Cardiac septum (tissue), 1 donor: ENCODE results near the gene AQP12B. TPM values are rescaled to one million over a fixed set of nuclear protein-coding genes. Genes with fewer than 3 reads are reported as not detected.
"Not testable (repeated sequence)": the region's sequence is repeated elsewhere in the genome, so short reads cannot be mapped to it uniquely, and the experiment has no call there.

ENCODE experiments used
- DNase-seq: peaks from one replicate; pipeline ENCODE4 v3.0.0-alpha.2; 2020; ENCODE audit warnings: low spot score
- intact Hi-C: fragments of 100-400 bp; cut with DNase I; formaldehyde crosslinking; loops from one replicate; pipeline ENCODE4 v1.14.0; 2022
- total RNA-seq: library from RNA; stranded (reverse); fragmentation: NEBNext Ultra II Directional; extraction: Animal tissue kit (Norgen Biotek cat#: 25700); gene quantifications from one replicate; pipeline ENCODE4 v1.2.1, GENCODE V29; 2021
- donor health status: DM: no; HTN: no; CAD: no.

The AQP12B gene
- total RNA-seq, 1 donor from 2014 or later = not detected

GRCh38 chr2:240688553-240688919 lies 5.9 kb upstream of the AQP12B start:
- DNase-seq = no peak
- intact Hi-C loops = no loop called here

- intact Hi-C loops = no loop called here
- DNase-seq = no peak
Measured at GRCh38 chr2:240687741-240688552, 5.3 kb upstream of the AQP12B start.

DNA sequence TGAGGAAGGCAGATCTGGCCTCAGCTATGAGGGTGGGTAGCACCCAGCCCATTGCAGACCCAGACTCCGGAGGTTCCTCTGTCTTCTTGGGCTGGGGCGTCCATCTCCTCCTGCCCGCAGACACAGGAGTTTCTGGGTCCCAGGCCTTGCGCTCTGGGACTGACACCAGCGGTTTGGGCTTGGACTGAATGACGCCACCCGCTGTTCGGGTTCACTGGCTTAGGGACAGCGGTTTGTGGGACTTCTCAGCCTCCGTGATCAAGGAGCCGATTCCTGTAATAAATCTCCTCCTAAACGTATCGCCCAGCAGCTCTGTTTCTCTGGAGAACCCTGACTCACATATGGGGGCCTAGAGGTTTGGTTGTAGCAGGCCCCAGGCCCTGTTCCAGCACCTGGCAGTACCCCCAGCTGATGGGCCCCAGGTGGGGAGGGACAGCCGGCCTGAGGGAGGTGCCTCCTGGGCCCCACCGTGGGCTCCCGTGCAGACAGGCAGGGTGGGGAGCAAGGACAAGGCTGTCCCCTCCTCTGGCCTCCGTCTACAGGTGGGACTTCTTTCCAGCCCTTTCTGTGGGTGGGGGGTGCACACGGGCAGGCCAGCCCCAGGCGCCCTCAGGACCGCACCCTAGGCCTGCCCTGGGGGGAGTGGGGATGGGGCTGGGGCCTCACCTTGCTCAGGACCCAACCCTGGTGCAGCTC lies 4.5 kb upstream of the AQP12B start:
- DNase-seq = no peak
- intact Hi-C loops = no loop called here

GRCh38 chr2:240686460-240686859 lies 3.8 kb upstream of the AQP12B start:
- intact Hi-C loops = no loop called here
- DNase-seq = no peak

DNA sequence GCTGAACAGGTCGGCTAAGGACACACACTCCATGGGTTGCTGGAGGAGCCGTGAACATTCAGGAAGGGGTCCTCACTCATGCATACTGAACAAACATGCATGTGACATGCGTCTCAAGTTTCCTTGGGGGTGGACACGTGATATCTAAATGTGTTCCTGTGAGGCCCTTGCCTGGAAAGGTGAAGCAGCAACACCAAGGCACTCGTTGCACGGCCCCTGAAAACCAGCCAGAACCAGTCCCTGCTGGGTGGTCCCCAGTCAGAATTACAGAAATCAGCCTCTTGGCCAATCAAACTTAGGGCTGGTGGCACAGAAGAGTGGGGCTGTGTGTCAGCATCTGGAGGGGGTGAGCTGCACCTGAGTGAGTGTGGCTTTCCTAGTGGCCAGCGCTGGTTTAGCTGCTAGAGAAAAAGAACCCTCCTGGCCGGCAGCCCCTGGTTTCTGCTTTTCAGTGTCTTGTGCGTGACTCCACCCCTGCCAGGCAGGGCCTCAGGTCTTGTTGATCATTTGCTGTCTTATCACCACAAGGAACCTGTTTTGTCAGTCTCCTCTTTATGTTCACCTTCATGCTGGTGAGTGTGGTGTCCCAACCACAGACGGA lies 3.2 kb upstream of the AQP12B start:
- no peak for DNase-seq
- intact Hi-C loops = no loop called here

- DNase-seq, intact Hi-C loops: not testable (repeated sequence)
Measured at GRCh38 chr2:240683980-240684728, 1.5 kb upstream of the AQP12B start.

DNA sequence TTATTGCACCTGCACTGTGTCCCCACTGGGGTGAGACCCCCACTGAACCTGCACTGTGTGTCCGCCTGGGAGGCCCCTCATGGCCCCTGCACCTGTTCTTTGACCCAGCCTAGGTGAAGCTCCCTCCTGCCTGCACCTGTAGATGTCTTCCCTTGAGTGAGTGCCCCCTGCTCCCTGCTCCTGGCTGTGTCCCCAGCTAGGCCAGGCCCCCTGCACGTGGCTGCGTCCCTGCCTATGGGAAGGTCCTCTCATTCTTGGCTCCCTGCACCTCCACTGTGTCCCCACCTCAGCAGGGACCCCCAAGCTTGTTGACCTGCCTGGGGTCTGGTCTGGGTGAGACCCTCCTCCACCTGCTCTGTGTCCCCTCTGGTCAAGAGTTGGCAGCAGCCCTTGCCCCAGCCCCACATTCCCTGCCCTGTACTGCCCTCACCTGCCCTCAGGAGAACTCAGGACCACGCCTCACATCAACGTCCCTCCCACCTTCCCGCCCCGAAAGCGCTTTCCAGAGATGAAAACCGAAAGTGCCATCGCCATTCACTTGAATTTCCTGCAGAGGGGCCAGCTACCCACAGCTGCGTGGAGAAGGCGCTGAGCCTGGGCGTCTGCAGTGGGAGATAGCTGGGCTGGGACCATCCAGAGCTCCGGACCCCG lies 769 bp upstream of the AQP12B start:
- DNase-seq, intact Hi-C loops: not testable (repeated sequence)

- intact Hi-C loops, DNase-seq: not testable (repeated sequence)
Measured at GRCh38 chr2:240680185-240680584, 2.5 kb downstream of the AQP12B start.

DNA sequence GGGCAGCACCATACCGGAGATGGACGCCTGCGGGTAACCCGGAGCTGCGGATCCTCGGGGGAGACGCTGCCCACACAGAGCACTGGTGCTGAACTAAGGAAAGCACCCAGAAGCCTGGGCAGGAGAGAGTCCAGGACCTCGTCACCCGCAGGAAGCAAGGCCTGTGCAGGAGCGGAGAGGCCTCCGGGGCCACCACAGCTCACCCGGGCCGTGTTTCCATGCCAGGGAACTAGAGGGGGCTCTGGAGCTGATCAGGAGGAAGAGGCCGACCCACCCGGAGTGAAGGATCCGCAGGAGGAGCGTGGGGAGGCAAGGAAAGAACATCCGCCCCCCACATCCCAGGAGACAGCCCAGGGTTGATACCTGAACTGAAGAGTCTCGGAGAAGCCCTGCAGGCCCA lies 3.8 kb downstream of the AQP12B start:
- intact Hi-C loops, DNase-seq: not testable (repeated sequence)

- DNase-seq, intact Hi-C loops: not testable (repeated sequence)
Measured at GRCh38 chr2:240678043-240678442, 4.6 kb downstream of the AQP12B start.

GRCh38 chr2:240675345-240675744 lies 7.3 kb downstream of the AQP12B start:
- DNase-seq, intact Hi-C loops: not testable (repeated sequence)

GRCh38 chr2:240674461-240675184 lies 8.1 kb downstream of the AQP12B start:
- not testable (repeated sequence) for DNase-seq

GRCh38 chr2:240672701-240673190 lies 9.9 kb downstream of the AQP12B start:
- intact Hi-C loops = no loop called here
- no peak for DNase-seq

More at GRCh38 chr2:240674461-240675184, 8.1 kb downstream of the AQP12B start:
- intact Hi-C loops = not testable (repeated sequence)

DNA sequence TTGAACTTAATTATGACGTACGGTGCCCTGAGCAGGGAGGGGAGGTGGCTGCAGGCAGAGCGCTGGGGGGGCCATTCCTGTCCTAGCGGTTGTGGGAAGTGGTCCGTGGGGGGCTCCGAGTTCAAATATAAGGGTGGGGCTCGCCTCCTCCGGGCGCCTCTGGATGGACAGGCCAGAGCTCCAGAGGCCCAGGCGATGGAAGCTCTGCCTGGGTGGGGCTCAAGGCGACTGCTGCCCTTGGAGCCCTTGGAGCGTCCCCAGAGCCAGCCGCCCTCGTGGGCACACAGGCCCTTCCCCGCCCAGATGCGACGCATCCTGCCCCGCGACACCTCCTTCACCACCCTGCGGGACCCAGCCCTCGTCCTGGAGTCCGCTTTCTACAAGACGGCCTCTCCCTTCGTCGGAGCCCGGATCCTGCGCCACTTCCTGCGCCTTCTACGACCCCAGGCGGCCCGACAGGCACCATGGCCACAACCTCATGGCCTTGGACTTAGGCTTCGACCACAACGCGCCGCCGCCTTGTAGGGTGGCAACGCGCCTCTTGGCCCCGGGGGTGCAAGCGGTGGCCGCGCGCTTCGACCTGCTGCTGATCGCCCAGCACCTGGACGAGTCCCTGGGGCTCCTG lies 10.5 kb downstream of the AQP12B start:
- DNase-seq = no peak

DNA sequence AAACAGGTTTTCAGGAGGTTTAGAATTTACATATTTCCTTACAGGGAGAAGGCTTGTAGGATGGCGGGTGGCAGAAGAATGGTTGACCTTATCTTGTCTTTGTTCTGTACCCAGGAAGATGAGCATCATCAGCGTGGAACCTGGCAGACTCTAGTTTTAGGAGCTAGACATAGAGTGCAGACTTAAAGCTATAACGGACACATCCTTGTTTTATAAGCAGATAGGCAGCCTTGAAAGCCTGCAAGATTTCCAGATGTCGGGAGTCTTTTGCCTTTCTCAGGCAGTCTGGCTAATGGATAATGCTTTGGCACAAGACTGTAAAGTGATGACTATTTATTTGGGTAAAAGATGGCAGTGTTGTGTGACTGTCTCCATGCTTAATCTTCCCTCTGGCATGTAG lies 11.7 kb downstream of the AQP12B start:
- intact Hi-C loops = no loop called here
- no peak for DNase-seq

More for the DNA sequence above, 10.5 kb downstream of the AQP12B start:
- intact Hi-C loops = no loop called here

DNA sequence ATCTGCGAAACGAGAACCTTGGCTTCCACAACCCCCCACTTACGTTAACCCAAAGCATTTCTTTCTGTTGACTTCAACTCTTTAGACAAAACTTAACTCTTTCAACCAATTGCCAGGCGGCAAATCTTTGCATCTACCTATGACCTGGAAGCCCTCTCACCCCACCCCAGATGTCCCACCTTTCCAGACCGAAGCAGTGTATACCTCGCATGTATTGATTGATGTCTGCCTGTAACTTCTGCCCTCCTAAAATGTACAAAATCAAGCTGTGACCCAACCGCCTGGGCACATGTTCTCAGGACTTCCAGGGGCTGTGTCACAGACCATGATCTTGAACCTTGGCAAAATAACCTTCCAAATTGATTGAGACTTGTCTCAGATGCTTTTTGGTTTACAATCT lies 12.3 kb downstream of the AQP12B start:
- no peak for DNase-seq
- intact Hi-C loops = no loop called here

GRCh38 chr2:240664622-240665021 lies 18.1 kb downstream of the AQP12B start:
- intact Hi-C loops = no loop called here
- no peak for DNase-seq

- DNase-seq = no peak
- intact Hi-C loops = no loop called here
Measured at GRCh38 chr2:240663546-240664190, 19.0 kb downstream of the AQP12B start.
